ENCODE data around the gene CDK14.

DNA sequence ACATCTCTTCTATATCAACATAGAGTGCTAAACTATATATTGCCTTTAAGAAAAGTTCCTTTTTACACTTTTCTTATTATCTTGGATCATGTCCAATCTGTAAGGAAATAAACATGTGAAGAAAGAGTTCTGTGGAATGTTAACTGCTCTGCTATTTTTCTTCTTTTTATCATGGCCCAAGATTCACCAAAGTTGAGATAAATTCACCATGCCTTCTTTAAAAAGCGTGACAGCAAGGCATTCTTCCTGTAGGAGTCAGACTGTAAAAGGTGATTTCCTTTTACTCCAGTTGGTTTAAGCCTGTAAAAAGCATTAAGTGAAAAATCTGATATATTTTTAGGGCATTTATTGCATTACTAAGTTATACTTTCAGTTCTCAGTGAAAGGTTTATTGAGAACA, 502.4 kb downstream of the CDK14 start:
- TF ChIP-seq, protein P1, sequence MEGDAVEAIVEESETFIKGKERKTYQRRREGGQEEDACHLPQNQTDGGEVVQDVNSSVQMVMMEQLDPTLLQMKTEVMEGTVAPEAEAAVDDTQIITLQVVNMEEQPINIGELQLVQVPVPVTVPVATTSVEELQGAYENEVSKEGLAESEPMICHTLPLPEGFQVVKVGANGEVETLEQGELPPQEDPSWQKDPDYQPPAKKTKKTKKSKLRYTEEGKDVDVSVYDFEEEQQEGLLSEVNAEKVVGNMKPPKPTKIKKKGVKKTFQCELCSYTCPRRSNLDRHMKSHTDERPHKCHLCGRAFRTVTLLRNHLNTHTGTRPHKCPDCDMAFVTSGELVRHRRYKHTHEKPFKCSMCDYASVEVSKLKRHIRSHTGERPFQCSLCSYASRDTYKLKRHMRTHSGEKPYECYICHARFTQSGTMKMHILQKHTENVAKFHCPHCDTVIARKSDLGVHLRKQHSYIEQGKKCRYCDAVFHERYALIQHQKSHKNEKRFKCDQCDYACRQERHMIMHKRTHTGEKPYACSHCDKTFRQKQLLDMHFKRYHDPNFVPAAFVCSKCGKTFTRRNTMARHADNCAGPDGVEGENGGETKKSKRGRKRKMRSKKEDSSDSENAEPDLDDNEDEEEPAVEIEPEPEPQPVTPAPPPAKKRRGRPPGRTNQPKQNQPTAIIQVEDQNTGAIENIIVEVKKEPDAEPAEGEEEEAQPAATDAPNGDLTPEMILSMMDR (IDR thresholded peaks at IDR 0.05; ENCODE audit: borderline replicate concordance, extremely low read depth, low read length, poor library complexity, severe bottlenecking) = no peak
- no peak for TF ChIP-seq EZH2 (IDR thresholded peaks at IDR 0.05; ENCODE audit: borderline replicate concordance, low read depth, low read length, severe bottlenecking)

Measured in DND-41 (cell line).